Measurements from ENCODE around the gene BMPR1A.

The BMPR1A gene

DNA sequence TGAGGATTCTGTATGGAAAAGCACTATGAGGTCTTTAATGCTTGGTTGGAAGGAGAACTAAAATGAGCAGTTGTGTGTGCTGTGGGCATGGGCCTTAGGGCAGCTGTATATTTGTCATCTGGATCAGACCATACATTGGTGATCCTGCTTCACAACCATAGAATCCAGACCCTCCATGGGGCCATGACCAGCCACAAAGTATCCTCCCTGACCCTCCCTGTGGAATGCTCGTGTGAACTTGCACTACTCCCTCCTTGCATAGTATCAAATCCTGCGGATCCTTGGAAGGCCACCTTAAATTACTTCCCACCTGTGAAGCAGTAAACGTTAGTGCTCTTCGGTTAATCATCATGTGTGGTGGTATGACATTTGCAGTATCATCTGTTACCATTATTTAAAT, 67.1 kb downstream of the BMPR1A start:
- no peak overlapping the region for H3K4me3 ChIP-seq (ENCODE audit: low read length)
- TF ChIP-seq, protein P1, sequence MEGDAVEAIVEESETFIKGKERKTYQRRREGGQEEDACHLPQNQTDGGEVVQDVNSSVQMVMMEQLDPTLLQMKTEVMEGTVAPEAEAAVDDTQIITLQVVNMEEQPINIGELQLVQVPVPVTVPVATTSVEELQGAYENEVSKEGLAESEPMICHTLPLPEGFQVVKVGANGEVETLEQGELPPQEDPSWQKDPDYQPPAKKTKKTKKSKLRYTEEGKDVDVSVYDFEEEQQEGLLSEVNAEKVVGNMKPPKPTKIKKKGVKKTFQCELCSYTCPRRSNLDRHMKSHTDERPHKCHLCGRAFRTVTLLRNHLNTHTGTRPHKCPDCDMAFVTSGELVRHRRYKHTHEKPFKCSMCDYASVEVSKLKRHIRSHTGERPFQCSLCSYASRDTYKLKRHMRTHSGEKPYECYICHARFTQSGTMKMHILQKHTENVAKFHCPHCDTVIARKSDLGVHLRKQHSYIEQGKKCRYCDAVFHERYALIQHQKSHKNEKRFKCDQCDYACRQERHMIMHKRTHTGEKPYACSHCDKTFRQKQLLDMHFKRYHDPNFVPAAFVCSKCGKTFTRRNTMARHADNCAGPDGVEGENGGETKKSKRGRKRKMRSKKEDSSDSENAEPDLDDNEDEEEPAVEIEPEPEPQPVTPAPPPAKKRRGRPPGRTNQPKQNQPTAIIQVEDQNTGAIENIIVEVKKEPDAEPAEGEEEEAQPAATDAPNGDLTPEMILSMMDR (conservative IDR thresholded peaks at IDR 0.05; ENCODE audit: low read depth, low read length): no peak
- no peak for DNase-seq (ENCODE audit: low read depth)

DNA sequence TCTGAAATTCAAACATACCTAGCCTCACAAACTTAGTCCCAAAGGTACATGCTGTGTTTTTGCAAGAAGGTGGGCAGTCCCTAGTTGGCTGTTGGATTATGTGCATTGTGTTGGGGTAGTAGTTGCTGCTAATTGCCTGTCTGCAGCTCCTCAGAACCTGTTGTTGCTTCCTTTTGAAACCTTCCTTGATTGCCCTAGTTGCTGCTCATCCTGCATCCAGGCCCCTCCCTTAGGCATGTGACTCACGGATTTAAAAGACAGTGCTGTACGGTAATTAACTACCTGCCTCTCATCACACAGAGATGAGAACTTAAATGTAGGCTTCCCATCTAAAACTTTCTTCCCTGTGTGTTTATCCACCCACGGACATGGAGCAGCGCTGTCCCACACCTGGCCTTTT, 67.7 kb downstream of the BMPR1A start:
- TF ChIP-seq, protein P1 (conservative IDR thresholded peaks at IDR 0.05; ENCODE audit: low read depth, low read length): no peak
- no peak for DNase-seq (ENCODE audit: low read depth)
- no peak overlapping the region for H3K4me3 ChIP-seq (ENCODE audit: low read length)

DNA sequence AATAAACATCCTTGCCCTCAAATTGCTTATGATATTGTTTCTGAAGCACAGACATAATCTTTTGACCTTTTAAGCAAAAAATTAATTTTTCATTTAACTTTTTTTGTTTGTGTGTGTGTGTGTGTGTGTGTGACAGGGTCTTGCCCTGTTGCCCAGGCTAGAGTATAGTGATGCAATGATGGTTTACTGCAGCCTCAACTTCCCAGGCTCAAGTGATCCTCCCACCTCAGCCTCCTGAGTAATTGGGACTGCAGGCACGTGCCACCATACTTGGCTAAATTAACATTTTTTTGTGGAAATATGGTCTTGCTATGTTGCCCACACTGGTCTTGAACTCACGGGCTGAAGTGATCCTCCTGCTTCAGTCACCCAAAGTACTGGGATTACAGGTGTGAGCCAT, 68.9 kb downstream of the BMPR1A start:
- no peak overlapping the region for H3K4me3 ChIP-seq (ENCODE audit: low read length)
- TF ChIP-seq, protein P1 (conservative IDR thresholded peaks at IDR 0.05; ENCODE audit: low read depth, low read length): no peak
- DNase-seq (ENCODE audit: low read depth): no peak

DNA sequence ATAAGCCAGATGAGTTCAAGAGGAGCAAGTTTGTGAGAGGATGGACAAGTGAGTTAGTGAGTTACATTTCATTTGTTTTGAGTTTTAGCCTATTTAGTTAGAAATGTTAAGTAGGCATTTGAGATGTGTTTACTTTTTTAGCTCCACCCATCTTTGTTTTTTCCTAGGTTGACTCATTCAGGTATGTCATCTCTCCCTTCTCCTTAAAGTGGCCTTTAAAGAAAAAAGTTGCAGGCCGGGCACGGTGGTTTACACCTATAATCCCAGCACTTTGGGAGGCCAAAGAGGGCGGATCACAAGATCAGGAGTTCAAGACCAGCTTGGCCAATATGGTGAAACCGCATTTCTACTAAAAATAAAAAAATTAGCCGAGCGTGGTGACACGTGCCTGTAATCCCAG, 71.2 kb downstream of the BMPR1A start:
- H3K4me3 ChIP-seq (ENCODE audit: low read length): no peak overlapping the region
- TF ChIP-seq, protein P1 (conservative IDR thresholded peaks at IDR 0.05; ENCODE audit: low read depth, low read length): no peak
- DNase-seq (ENCODE audit: low read depth): no peak

DNA sequence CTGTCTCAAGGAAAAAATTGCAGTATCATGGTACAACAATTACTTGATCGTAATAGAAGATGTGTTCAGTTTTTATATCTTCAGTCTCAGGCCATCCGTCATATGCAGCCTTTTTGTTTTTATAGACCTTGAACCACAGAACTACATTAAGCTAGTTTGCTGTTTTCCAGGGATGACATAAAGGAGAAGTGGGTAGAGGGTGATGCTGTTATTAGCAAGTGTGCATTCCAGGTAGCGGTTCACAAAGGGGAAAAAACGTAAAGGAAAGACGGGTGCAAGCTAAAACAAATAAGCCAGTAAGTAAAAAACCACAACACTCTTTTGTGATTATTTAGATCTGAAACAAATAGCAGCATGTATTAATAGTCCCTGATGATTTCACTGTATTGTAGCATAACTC, 71.7 kb downstream of the BMPR1A start:
- H3K4me3 ChIP-seq (ENCODE audit: low read length): no peak overlapping the region
- TF ChIP-seq, protein P1 (conservative IDR thresholded peaks at IDR 0.05; ENCODE audit: low read depth, low read length): no peak
- DNase-seq (ENCODE audit: low read depth): no peak

DNA sequence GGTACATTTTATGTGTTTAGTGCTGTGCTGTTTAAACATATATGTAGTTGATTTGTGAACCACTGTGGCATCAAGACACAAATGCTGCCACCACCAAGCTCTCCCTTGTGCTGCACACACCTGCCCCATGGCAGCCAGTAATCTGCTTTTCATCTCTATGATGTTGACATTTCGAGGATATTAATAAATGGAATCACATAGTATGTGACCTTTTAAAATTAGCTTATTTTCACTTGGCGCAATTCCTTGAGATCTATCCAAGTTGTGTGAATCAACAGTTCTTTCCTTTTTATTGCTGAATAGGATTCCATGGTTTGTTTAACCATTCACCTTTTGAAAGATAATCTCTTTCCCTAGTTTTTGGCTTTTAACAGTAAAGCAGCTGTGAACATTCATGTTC, 73.1 kb downstream of the BMPR1A start:
- TF ChIP-seq, protein P1 (conservative IDR thresholded peaks at IDR 0.05; ENCODE audit: low read depth, low read length): no peak
- H3K4me3 ChIP-seq (ENCODE audit: low read length): no peak overlapping the region
- no peak for DNase-seq (ENCODE audit: low read depth)

DNA sequence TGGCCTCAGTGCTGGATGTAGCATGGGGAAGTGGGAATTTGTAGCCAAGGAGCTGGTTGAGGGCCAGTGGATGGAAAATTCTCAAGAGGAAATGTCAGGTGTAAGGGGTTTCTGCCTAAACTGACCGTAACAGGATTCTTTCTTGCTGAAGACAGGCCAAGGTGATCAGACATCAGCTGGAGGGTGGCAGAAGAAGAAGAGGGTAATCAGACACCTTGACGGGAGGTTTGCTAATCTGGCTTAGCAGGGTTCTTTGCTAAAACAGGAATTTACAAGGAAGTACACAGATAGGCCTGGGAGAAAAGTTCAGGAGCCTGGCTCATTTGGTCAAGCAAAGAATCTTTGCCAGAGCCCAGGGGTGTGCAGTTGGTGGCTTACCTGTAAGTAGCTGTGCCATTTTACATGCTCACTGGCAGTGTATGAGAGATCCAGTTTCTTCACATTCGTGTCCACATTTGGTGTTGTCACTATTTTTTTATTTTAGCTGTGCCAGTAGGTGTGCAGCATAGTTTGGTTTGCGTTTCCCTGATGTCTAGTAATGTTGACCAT, 73.7 kb downstream of the BMPR1A start:
- no peak overlapping the region for H3K4me3 ChIP-seq (ENCODE audit: low read length)
- no peak for DNase-seq (ENCODE audit: low read depth)
- TF ChIP-seq, protein P1 (conservative IDR thresholded peaks at IDR 0.05; ENCODE audit: low read depth, low read length): no peak
